PFSK-1 (cell line): ENCODE measurements around the gene TRPM2.

Experiments
- POLR2AphosphoS5 ChIP-seq: IDR thresholded peaks from 2 replicates; pipeline ENCODE4 v1.6.1; 2012; ENCODE audit warnings: low read depth, mild to moderate bottlenecking, control low read depth, low read length, moderate library complexity
- REST ChIP-seq, 2 experiments: IDR thresholded peaks; 2 replicates each; pipeline versions ENCODE4 v1.6.1 to v1.8.0; 2011 to 2012; ENCODE audit warnings: low read depth in 2 of 2, low read length in 2 of 2, control low read depth in 1 of 2, inconsistent platforms in 1 of 2, mild to moderate bottlenecking in 1 of 2, moderate library complexity in 1 of 2; ENCODE audit not compliant: insufficient read depth in 1 of 2
- TAF1 ChIP-seq: IDR thresholded peaks from 2 replicates; pipeline ENCODE4 v1.6.1; 2012; ENCODE audit warnings: low read length, control low read depth, borderline replicate concordance; ENCODE audit not compliant: insufficient read depth

- TF ChIP-seq REST (IDR thresholded peaks at IDR 0.05; ENCODE audit: insufficient read depth in 1 of 2, low read depth in 2 of 2, low read length in 2 of 2): no peak
- no peak for TF ChIP-seq POLR2AphosphoS5
- TF ChIP-seq TAF1: no peak
These were observed 25.5 kb downstream of the TRPM2 start for GRCh38 chr21:44378646-44379514.
